ENCODE results near the gene DENND4B.
A peak's percentile ranks its signal among the peaks of the same experiment; 100 is the strongest.
"Not testable (repeated sequence)": the region's sequence is repeated elsewhere in the genome, so short reads cannot be mapped to it uniquely, and the experiment has no call there.

DENND4B gene, protein sequence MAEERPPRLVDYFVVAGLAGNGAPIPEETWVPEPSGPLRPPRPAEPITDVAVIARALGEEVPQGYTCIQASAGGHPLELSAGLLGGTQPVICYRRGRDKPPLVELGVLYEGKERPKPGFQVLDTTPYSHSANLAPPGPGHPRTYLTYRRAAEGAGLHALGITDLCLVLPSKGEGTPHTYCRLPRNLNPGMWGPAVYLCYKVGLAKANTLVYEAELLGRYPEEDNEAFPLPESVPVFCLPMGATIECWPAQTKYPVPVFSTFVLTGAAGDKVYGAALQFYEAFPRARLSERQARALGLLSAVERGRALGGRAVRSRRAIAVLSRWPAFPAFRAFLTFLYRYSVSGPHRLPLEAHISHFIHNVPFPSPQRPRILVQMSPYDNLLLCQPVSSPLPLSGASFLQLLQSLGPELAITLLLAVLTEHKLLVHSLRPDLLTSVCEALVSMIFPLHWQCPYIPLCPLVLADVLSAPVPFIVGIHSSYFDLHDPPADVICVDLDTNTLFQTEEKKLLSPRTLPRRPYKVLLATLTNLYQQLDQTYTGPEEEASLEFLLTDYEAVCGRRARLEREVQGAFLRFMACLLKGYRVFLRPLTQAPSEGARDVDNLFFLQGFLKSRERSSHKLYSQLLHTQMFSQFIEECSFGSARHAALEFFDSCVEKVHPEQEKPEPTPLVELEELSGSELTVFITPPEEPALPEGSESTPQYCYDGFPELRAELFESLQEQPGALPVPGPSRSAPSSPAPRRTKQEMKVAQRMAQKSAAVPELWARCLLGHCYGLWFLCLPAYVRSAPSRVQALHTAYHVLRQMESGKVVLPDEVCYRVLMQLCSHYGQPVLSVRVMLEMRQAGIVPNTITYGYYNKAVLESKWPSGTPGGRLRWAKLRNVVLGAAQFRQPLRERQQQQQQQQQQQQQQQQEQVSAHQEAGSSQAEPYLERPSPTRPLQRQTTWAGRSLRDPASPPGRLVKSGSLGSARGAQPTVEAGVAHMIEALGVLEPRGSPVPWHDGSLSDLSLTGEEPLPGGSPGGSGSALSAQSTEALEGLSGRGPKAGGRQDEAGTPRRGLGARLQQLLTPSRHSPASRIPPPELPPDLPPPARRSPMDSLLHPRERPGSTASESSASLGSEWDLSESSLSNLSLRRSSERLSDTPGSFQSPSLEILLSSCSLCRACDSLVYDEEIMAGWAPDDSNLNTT (N-terminal part only)

GRCh38 chr1:153946622-153947241 is at the start of gene DENND4B:
Gene DENND4B, minus strand, starts transcription at chr1:153946718. Its CDS starts 2,344 bp downstream, at chr1:153944374.
- DNase-seq: peak; percentile 87

DNA sequence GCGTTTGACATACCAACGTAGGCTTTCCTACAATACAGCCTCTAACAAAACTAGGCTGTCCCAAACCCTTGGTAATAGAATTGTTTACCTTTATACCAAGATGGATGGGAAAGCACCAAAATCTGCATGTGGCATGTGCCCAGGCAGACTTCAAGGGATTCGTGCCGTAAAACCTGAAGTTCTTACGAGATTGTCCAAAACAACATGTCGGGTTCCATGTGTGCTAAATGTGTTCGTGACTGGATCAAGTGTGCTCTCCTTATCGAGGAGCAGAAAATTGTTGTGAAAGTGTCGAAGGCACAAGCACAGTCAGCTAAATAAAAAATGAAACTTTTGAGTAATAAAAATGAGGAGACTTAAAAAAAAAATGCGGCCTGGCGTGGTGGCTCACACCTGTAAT is 49.1 kb upstream of the DENND4B start:
- no peak for DNase-seq

DNA sequence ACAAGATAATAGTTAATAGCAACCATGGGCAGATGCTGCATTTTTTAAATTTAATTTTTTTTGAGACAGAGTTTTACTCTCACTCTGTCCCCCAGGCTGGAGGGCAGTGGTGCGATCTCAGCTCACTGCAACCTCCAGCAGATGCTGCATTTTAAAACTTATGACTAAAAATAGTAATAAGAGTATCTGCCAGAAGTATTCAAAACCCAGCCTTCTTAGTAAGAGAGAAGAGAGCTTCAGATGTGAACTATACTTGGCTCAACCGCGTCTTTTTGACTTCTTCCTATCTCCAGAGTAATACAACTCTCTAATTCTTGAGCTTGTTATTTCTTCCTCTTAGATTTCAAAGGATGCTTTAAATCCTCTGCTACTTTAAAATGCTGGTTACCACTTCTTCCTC is 48.7 kb upstream of the DENND4B start:
- no peak for DNase-seq

- no peak for DNase-seq
These were observed 45.3 kb upstream of the DENND4B start for GRCh38 chr1:153991806-153992205.

- DNase-seq: no peak
These were observed 44.7 kb upstream of the DENND4B start for GRCh38 chr1:153991151-153991630.

DNA sequence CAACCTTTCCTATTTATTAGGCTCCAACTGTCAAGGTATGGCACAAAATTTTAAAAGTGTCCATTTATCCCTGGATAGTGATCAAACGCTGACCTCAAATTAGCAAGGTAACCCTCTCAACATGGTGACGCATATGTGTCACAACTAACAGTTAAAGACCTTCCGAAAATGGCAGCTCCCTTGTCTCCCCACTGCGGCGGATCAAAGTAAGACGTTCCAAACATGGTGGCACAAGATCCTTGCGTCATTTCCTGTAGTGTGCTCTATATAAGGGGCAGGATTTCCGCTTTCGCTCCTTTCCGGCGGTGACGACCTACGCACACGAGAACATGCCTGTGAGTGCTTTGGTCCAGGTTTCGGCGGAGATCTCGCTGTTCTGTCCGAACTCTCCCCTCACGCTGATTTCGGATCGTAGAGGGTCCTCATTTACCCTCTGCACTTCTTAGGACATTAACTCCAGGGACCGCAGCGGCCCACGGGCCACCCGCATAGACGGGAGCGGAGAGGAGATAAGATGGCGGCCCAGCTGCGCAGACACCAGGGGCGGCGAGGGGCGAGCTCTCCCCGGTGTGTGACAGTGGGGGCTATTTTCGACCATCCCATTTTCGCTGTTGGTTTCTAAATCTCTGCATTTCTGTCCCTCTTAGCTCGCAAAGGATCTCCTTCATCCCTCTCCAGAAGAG is 44.1 kb upstream of the DENND4B start, which contains the start of gene RPS27:
RPS27 (plus strand) TSS at position 295 of the 683 bp plus-strand sequence; CDS start at position 330, 35 bp downstream.
- peak; percentile 95 for DNase-seq

- no peak for DNase-seq
These were observed 41.1 kb upstream of the DENND4B start for GRCh38 chr1:153987621-153988020.

- peak; percentile 95 for DNase-seq
These were observed 39.6 kb upstream of the DENND4B start, which contains the start of gene RAB13 for GRCh38 chr1:153985941-153986761. Gene RAB13, minus strand, starts transcription at chr1:153986339. Its CDS starts 103 bp downstream, at chr1:153986236.

GRCh38 chr1:153985341-153985912 is 38.9 kb upstream of the DENND4B start:
- peak; percentile 52 for DNase-seq

GRCh38 chr1:153984123-153984894 is 37.8 kb upstream of the DENND4B start:
- no peak for DNase-seq

DNA sequence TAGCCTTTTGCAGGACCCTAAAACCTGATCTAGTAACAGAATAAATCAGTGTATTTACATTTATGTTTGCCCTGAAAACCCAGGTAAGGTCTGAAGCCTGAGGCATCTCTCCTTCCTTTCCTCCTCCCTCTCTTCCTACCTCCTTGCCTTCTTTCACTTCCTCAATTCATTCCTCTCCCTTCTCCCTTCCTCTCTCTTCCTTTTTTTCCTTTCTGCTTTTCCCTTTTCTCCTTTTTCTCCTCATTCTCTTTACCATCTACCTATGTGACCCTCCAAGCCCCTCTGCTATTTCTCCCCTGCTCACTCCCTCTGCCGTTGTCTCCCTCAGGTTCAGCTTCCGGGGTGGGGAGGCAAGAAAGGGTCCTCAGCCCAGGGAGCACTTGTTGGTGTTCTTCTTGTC is 35.2 kb upstream of the DENND4B start:
- DNase-seq: not testable (repeated sequence)

DNA sequence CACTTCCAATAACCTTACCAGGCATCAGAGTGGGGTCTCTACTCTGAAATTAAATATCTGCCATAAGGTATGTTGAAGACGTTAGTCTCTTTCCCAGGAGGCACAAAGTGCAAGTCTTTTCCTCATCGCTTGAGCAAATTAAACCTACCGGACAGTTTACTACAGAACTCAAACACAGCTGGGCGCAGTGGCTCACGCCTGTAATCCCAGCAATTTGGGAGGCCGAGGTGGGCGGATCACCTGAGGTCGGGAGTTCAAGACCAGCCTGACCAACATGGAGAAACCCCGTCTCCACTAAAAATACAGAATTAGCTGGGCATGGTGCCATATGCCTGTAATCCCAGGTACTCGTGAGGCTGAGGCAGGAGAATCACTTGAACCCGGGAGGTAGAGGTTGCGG is 32.6 kb upstream of the DENND4B start:
- not testable (repeated sequence) for DNase-seq

- DNase-seq: no peak
These were observed 31.9 kb upstream of the DENND4B start for GRCh38 chr1:153978274-153978909.

- DNase-seq: peak; percentile 91
These were observed 31.0 kb upstream of the DENND4B start, which contains the start of gene JTB for GRCh38 chr1:153977250-153978240. Gene JTB, minus strand, starts transcription at chr1:153977674. Its CDS starts 422 bp downstream, at chr1:153977252.

DNA sequence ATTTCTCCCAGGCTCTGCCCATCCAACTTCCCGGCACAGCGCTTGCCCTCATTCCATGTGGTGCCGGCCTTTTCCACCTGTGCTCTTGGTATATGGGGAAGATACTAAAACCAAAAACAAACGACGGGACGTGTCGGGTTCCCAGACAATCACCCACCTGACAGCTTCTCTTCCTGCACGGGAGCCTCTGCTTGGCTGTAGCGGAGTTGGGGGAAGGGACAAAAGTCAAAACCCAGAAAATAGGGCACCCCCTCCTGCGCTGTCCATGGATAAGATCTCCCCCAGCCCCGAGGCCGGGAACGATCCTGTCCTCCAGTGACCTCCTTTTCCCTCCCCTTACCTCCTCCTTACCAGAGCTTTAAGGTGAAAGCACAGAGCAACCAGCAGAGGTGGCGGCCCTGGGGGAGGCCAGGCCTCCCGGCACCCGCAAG is 30.3 kb upstream of the DENND4B start:
- DNase-seq: no peak

GRCh38 chr1:153973525-153973924 is 27.0 kb upstream of the DENND4B start:
- no peak for DNase-seq

DNA sequence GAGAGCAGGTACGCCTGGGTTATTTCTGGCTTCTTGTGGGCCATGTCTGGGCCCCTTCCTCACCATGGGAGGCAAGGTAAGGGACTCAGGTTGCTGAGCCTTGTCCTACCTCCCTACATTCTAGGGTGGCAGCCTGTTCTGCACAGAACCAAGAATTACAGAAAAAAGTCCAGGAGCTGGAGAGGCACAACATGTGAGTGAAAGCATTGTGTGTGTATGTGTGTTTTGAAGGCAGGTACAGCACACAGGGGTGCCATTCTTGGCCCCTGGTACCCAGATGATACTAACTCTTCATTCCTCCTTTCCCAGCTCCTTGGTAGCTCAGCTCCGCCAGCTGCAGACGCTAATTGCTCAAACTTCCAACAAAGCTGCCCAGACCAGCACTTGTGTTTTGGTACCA is 26.6 kb upstream of the DENND4B start:
- no peak for DNase-seq
